Fibroblast of mammary gland (primary cell): Measurements from ENCODE around the gene NCF1.
"Not testable (repeated sequence)": the region's sequence is repeated elsewhere in the genome, so short reads cannot be mapped to it uniquely, and the experiment has no call there.

ENCODE experiments used
- DNase-seq: peaks from one replicate; pipeline ENCODE4 v3.0.0-alpha.2; 2010; ENCODE audit warnings: low read depth
- H3K4me3 ChIP-seq: 2 replicates; pipeline ENCODE4 v1.5.1; 2011; ENCODE audit warnings: low read depth, mild to moderate bottlenecking, low read length, moderate library complexity; ENCODE audit not compliant: control insufficient read depth
- CTCF ChIP-seq: conservative IDR thresholded peaks from 2 replicates; pipeline ENCODE4 v1.5.1; 2011; ENCODE audit warnings: low read depth, low read length, inconsistent platforms; ENCODE audit not compliant: control insufficient read depth, insufficient read depth

NCF1 gene

GRCh38 chr7:74773760-74774750 lies at the start of gene NCF1:
NCF1 (plus strand) TSS chr7:74774011; CDS start chr7:74774032, 21 bp downstream.
- not testable (repeated sequence) for H3K4me3 ChIP-seq

GRCh38 chr7:74725840-74726239 lies 48.0 kb upstream of the NCF1 start:
- DNase-seq: no peak
- no peak for TF ChIP-seq CTCF
- H3K4me3 ChIP-seq: no peak overlapping the region

More at GRCh38 chr7:74773760-74774750, at the start of gene NCF1:
- not testable (repeated sequence) for DNase-seq

GRCh38 chr7:74726309-74727101 lies 47.3 kb upstream of the NCF1 start:
- DNase-seq: no peak
- TF ChIP-seq CTCF: no peak
- H3K4me3 ChIP-seq: no peak overlapping the region

- DNase-seq, H3K4me3 ChIP-seq: not testable (repeated sequence)
These were observed 45.1 kb upstream of the NCF1 start for GRCh38 chr7:74728686-74729085.

GRCh38 chr7:74730186-74730585 lies 43.6 kb upstream of the NCF1 start:
- DNase-seq, H3K4me3 ChIP-seq: not testable (repeated sequence)

GRCh38 chr7:74739974-74740703 lies 33.7 kb upstream of the NCF1 start:
- DNase-seq, H3K4me3 ChIP-seq: not testable (repeated sequence)

- not testable (repeated sequence) for DNase-seq, H3K4me3 ChIP-seq
These were observed 29.8 kb upstream of the NCF1 start for GRCh38 chr7:74743936-74744557.

GRCh38 chr7:74753921-74754482 lies 19.8 kb upstream of the NCF1 start:
- H3K4me3 ChIP-seq, DNase-seq: not testable (repeated sequence)

- not testable (repeated sequence) for H3K4me3 ChIP-seq, DNase-seq
These were observed 17.1 kb upstream of the NCF1 start for GRCh38 chr7:74756673-74757072.

GRCh38 chr7:74758268-74758667 lies 15.5 kb upstream of the NCF1 start:
- not testable (repeated sequence) for DNase-seq, H3K4me3 ChIP-seq

- not testable (repeated sequence) for DNase-seq, H3K4me3 ChIP-seq
These were observed 14.8 kb upstream of the NCF1 start for GRCh38 chr7:74758982-74759381.

- H3K4me3 ChIP-seq: not testable (repeated sequence)
These were observed 8.4 kb upstream of the NCF1 start for GRCh38 chr7:74765205-74765918.

GRCh38 chr7:74766509-74766908 lies 7.3 kb upstream of the NCF1 start:
- not testable (repeated sequence) for DNase-seq, H3K4me3 ChIP-seq

More at GRCh38 chr7:74765205-74765918, 8.4 kb upstream of the NCF1 start:
- DNase-seq: not testable (repeated sequence)

GRCh38 chr7:74766991-74767390 lies 6.8 kb upstream of the NCF1 start:
- not testable (repeated sequence) for DNase-seq, H3K4me3 ChIP-seq
